ENCODE data around the gene DACT3. TPM values are rescaled to one million over a fixed set of nuclear protein-coding genes. Genes with fewer than 3 reads are reported as not detected.

Gene DACT3
- total RNA-seq, result 5.2 and 11.3 TPM in 2 replicates

GRCh38 chr19:46661020-46661731, at the start of gene DACT3:
Gene DACT3 (minus strand): TSS chr19:46661182. CDS start chr19:46661064, 118 bp downstream.
- peak within 1 kb of the TSS; percentile 69 for H3K4me3 ChIP-seq (ENCODE audit: low read depth, low read length)
- no peak for TF ChIP-seq CTCF (IDR thresholded peaks at IDR 0.05; ENCODE audit: insufficient read depth, low read depth, low read length)
- peak; percentile 100 for DNase-seq (ENCODE audit: low read depth)

GRCh38 chr19:46710687-46711086, 49.7 kb upstream of the DACT3 start:
- TF ChIP-seq CTCF (IDR thresholded peaks at IDR 0.05; ENCODE audit: insufficient read depth, low read depth, low read length), result no peak
- no peak for DNase-seq (ENCODE audit: low read depth)
- no peak overlapping the region for H3K4me3 ChIP-seq (ENCODE audit: low read depth, low read length)

- peak; percentile 93 for TF ChIP-seq CTCF (IDR thresholded peaks at IDR 0.05; ENCODE audit: insufficient read depth, low read depth, low read length)
- H3K4me3 ChIP-seq (ENCODE audit: low read depth, low read length), result no peak overlapping the region
- peak; percentile 36 for DNase-seq (ENCODE audit: low read depth)
Measured at GRCh38 chr19:46704379-46705076, 43.5 kb upstream of the DACT3 start.

- H3K4me3 ChIP-seq (ENCODE audit: low read depth, low read length), result no peak overlapping the region
- TF ChIP-seq CTCF (IDR thresholded peaks at IDR 0.05; ENCODE audit: insufficient read depth, low read depth, low read length), result no peak
- DNase-seq (ENCODE audit: low read depth), result no peak
Measured at GRCh38 chr19:46700704-46701103, 39.7 kb upstream of the DACT3 start.

- no peak overlapping the region for H3K4me3 ChIP-seq (ENCODE audit: low read depth, low read length)
- TF ChIP-seq CTCF (IDR thresholded peaks at IDR 0.05; ENCODE audit: insufficient read depth, low read depth, low read length), result no peak
- no peak for DNase-seq (ENCODE audit: low read depth)
Measured at GRCh38 chr19:46698395-46699321, 37.7 kb upstream of the DACT3 start.

- TF ChIP-seq CTCF (IDR thresholded peaks at IDR 0.05; ENCODE audit: insufficient read depth, low read depth, low read length), result no peak
- peak overlapping the region; percentile 18 for H3K4me3 ChIP-seq (ENCODE audit: low read depth, low read length)
- peak; percentile 87 for DNase-seq (ENCODE audit: low read depth)
Measured at GRCh38 chr19:46697204-46697960, 36.4 kb upstream of the DACT3 start.

Measured in fibroblast of villous mesenchyme (primary cell).